Bronchial epithelial cell (primary cell): ENCODE results near the gene PLA2G15. TPM values are rescaled to one million over a fixed set of nuclear protein-coding genes. Genes with fewer than 3 reads are reported as not detected.

Experiments used
- DNase-seq: peaks from one replicate; pipeline ENCODE4 v3.0.0-alpha.2; 2010; ENCODE audit warnings: low read depth
- FAIRE-seq: peaks from 2 replicates; lab custom pipeline; 2011; peaks lifted over from hg19 to GRCh38; lab: Jason Lieb, UNC
- H3K27me3 ChIP-seq: 2 replicates; pipeline ENCODE4 v1.5.1; 2011; ENCODE audit warnings: low read length; ENCODE audit not compliant: control insufficient read depth, insufficient read depth
- H3K36me3 ChIP-seq: 2 replicates; pipeline ENCODE4 v1.5.1; 2011; ENCODE audit warnings: low read length; ENCODE audit not compliant: control insufficient read depth, insufficient read depth
- H3K4me3 ChIP-seq: 2 replicates; pipeline ENCODE4 v1.5.1; 2011; ENCODE audit warnings: mild to moderate bottlenecking, low read depth, low read length, control low read depth
- CTCF ChIP-seq: IDR thresholded peaks from 2 replicates; pipeline ENCODE4 v1.5.1; 2011; ENCODE audit warnings: mild to moderate bottlenecking, moderate library complexity, low read length, control low read depth, inconsistent platforms; ENCODE audit not compliant: insufficient read depth, severe bottlenecking
- total RNA-seq: library from RNA; depleted of rRNA; stranded (reverse); fragments of >200 nt; gene quantifications from 2 replicates; pipeline ENCODE4 v1.2.1, GENCODE V29; 2014

Gene PLA2G15
- total RNA-seq, 1 donor from 2014 or later: 8.2 TPM

DNA sequence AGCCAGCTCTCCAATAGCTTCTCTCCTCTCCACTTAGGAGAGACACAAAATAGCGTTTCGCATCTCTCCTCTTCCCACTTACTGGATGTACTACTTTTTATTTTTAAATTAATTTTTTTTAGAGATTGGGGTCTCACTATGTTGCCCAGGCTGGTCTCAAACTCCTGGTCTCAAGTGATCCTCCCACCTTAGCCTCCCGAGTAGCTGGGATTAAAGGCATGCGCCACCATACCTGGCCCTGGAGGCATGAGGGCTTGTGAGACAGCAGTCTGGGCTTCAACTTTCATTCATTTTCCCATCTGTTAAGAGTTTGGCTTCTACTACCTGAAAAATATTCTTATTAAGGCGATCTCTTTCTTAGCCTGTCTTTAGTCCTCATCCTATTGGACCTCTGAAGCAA, 47.3 kb downstream of the PLA2G15 start:
- no peak for DNase-seq
- FAIRE-seq: no peak
- Histone ChIP-seq H3K36me3 (peaks cover 44% of the 10 kb centered on the region), H3K4me3 (no peak overlapping the region), H3K27me3 (no peaks in the 10 kb centered on the region)
- no peak for TF ChIP-seq CTCF

GRCh38 chr16:68296291-68296690, 51.1 kb downstream of the PLA2G15 start:
- Histone ChIP-seq H3K36me3 (peaks cover 30% of the 10 kb centered on the region), H3K27me3 (no peaks in the 10 kb centered on the region), H3K4me3 (no peak overlapping the region)
- no peak for TF ChIP-seq CTCF
- DNase-seq (no peak), FAIRE-seq (no peak)

GRCh38 chr16:68296693-68297092, 51.5 kb downstream of the PLA2G15 start:
- no peak for FAIRE-seq
- H3K27me3 ChIP-seq: no peaks in the 10 kb centered on the region
- no peak overlapping the region for H3K4me3 ChIP-seq
- DNase-seq: no peak
- H3K36me3 ChIP-seq: peaks cover 27% of the 10 kb centered on the region
- TF ChIP-seq CTCF: no peak

DNA sequence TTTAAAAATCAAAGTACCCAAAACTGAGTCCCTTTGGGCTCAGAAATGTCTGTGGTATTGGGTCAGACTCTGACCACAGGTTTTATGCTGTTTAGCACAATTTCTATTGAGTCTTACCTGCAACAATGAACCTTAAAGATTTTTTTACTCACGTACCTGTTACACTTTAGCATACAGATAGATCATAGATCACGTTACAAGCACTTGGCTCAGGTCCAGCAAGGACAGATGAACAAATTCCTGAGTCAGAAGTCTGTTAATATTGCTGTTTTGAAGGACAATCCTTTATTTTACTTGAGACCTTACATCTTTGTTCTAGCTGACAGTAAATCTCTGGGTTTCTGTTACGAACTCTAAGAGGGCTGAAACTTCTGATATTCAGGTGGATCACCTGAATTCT, 52.7 kb downstream of the PLA2G15 start:
- DNase-seq: peak; percentile 65
- no peak for TF ChIP-seq CTCF
- H3K36me3 ChIP-seq: peaks cover 32% of the 10 kb centered on the region
- FAIRE-seq: no peak
- H3K4me3 ChIP-seq: no peak overlapping the region
- no peaks in the 10 kb centered on the region for H3K27me3 ChIP-seq

DNA sequence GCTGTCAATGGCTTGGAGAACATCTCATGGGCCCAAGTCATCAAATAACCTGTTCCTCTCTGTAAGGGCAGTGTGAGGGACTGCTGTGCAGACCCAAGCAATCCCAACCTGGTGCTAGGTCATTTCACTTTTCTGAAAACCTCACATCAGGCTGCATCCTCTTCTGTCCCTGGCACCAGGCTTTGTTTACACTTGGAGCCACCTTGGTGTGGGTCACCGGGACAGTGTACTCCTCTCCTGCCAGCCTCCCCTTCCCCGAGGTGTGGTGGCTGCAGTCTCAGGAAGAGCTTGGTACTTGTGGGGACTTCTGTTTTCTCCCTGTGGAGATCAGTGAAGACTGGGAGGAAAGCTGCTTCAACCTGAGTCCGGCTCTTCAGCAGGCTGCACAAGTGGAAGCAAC, 53.1 kb downstream of the PLA2G15 start:
- H3K27me3 ChIP-seq: no peaks in the 10 kb centered on the region
- DNase-seq: no peak
- H3K4me3 ChIP-seq: no peak overlapping the region
- no peak for FAIRE-seq
- TF ChIP-seq CTCF: no peak
- peaks cover 32% of the 10 kb centered on the region for H3K36me3 ChIP-seq

GRCh38 chr16:68298907-68299561, 53.9 kb downstream of the PLA2G15 start:
- no peaks in the 10 kb centered on the region for H3K27me3 ChIP-seq
- TF ChIP-seq CTCF: no peak
- FAIRE-seq (peak; percentile 89), DNase-seq (peak; percentile 91)
- H3K4me3 ChIP-seq: no peak overlapping the region
- peaks cover 31% of the 10 kb centered on the region for H3K36me3 ChIP-seq
